ENCODE measurements around the gene STAM. TPM values are rescaled to one million over a fixed set of nuclear protein-coding genes. Genes with fewer than 3 reads are reported as not detected.

Gene STAM
- total and polyA plus RNA-seq, 2 donors (not counting 3 experiments of a cell fraction or from before 2014, with no cell fraction given), result 17.7 to 20.0 TPM

DNA sequence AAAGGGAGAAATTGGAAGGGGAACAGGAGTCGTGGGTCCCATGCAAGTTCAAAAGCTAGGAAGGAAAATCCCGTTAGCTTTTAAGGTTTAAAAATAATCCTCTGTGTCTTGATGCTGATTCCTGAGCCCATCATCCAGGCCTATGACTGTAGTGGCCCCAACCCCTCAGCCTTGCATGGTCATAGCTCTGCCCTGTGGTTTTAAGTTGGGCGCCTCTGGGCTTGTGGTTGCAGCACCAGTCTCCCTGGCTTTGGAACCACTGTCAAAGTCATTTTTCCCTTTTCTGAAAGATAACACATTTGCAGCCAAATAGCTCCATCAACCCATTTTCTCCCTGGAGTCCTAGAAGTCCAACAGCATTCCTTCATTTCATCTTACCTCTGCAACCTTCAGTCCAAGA, 121.7 kb downstream of the STAM start:
- no peaks in the 10 kb centered on the region for H3K9me3 ChIP-seq (replicated peaks; ENCODE audit: control insufficient read depth, insufficient read depth, low read length)
- peaks cover 16% of the 10 kb centered on the region for H3K4me1 ChIP-seq (ENCODE audit: control insufficient read depth, extremely low read depth, insufficient read depth, low read length)
- H3K27ac ChIP-seq (ENCODE audit: insufficient read depth, low read depth, low read length), result no peak overlapping the region
- no peaks in the 10 kb centered on the region for H4K20me1 ChIP-seq (replicated peaks; ENCODE audit: control insufficient read depth, extremely low read depth, insufficient read depth, low read length)
- no peaks in the 10 kb centered on the region for H3K27me3 ChIP-seq (ENCODE audit: control insufficient read depth in 2 of 2, insufficient read depth in 2 of 2, low read length in 2 of 2)
- no peak overlapping the region for H3K4me3 ChIP-seq (replicated peaks in 1 of 3; ENCODE audit: insufficient read depth in 1 of 3, low read depth in 1 of 3, low read length in 3 of 3)
- ChIA-PET CTCF (interaction anchor here (0.8 to 1.3 kb wide), 2 partner anchors 11 to 21 kb away, joined by 3 read pairs; no protein-coding TSS in a partner anchor), POLR2A (no interaction called here)
- H3K9ac ChIP-seq (replicated peaks; ENCODE audit: extremely low read depth, insufficient read depth, low read length), result no peak overlapping the region
- H3K79me2 ChIP-seq (ENCODE audit: control insufficient read depth, insufficient read depth, low read length), result no peaks in the 10 kb centered on the region
- TF ChIP-seq, protein P1, sequence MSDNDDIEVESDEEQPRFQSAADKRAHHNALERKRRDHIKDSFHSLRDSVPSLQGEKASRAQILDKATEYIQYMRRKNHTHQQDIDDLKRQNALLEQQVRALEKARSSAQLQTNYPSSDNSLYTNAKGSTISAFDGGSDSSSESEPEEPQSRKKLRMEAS (IDR thresholded peaks at IDR 0.05; ENCODE audit: insufficient read depth, insufficient read length), result no peak
- TF ChIP-seq POLR2AphosphoS5 (IDR thresholded peaks at IDR 0.05; ENCODE audit: insufficient read depth, low read depth, low read length) (no peak), POLR2A (IDR thresholded peaks at IDR 0.05; ENCODE audit: low read depth, low read length) (no peak), MYC (IDR thresholded peaks at IDR 0.05; ENCODE audit: low read depth, low read length) (no peak)
- intact Hi-C loops (cut with micrococcal nuclease) (no loop called here), dilution Hi-C loops (cut with MboI; ENCODE audit: extremely low pct_ligation_motif_present, low sequenced_read_pairs) (no loop called here)
- no peaks in the 10 kb centered on the region for H3K9me1 ChIP-seq (replicated peaks; ENCODE audit: control insufficient read depth, extremely low read depth, insufficient read depth, low read length)
- peak; percentile 35 for FAIRE-seq
- no peak overlapping the region for H2AFZ ChIP-seq (ENCODE audit: low read depth, low read length)
- no peaks in the 10 kb centered on the region for H3K36me3 ChIP-seq (ENCODE audit: control insufficient read depth in 2 of 2, extremely low read depth in 1 of 2, insufficient read depth in 2 of 2, low read length in 2 of 2)
- DNase-seq (ENCODE audit: low read depth, low spot score), result no peak
- H3K4me2 ChIP-seq (ENCODE audit: insufficient read depth, low read length), result no peak overlapping the region
- no TSS peak for BruUV-seq (replicated peaks)

Small RNA genes within 50 kb of the gene (small RNA-seq; reads per million reads assigned to genes)
- not detected for gene AC069542.2 (ENCODE audit: insufficient read depth, insufficient read length, low read depth, low replicate concordance)

Other genes with a start within 250 kb of the STAM start
- gene ST8SIA6, start 189.6 kb upstream of the STAM start, total RNA-seq, result 0.35 and 0.51 TPM in 2 replicates
- 0.40 TPM in 2 replicates for gene ST8SIA6, start 189.6 kb upstream of the STAM start, polyA plus RNA-seq
- gene HACD1, start 26.8 kb upstream of the STAM start, total RNA-seq, result 25.2 and 26.6 TPM in 2 replicates
- gene HACD1, start 26.8 kb upstream of the STAM start, polyA plus RNA-seq, result 16.1 and 17.4 TPM in 2 replicates
- 0.24 TPM in 1 of 2 replicates, not detected in the other for gene TMEM236, start 108.0 kb downstream of the STAM start, total RNA-seq
- gene TMEM236, start 108.0 kb downstream of the STAM start, polyA plus RNA-seq, result 0.19 and 0.29 TPM in 2 replicates
- 0.12 and 0.13 TPM in 2 replicates for gene MRC1, start 165.2 kb downstream of the STAM start, total RNA-seq
- gene MRC1, start 165.2 kb downstream of the STAM start, polyA plus RNA-seq, result 0.03 and 0.05 TPM in 2 replicates